ENCODE data around the gene NPC1L1. TPM values are rescaled to one million over a fixed set of nuclear protein-coding genes. Genes with fewer than 3 reads are reported as not detected.

Gene NPC1L1
- total and polyA plus RNA-seq, 2 experiments from 2014 or later, result 20.6 to 25.8 TPM

GRCh38 chr7:44491229-44491628, 49.9 kb downstream of the NPC1L1 start:
- peak overlapping the region; percentile 69 for H3K4me2 ChIP-seq
- no peaks in the 10 kb centered on the region for H3K9me3 ChIP-seq (ENCODE audit: low read depth)
- H2AFZ ChIP-seq, result peak overlapping the region; percentile 79
- DNase-seq (ENCODE audit: low spot score), result no peak
- H3K27me3 ChIP-seq, result no peaks in the 10 kb centered on the region
- H3K9me2 ChIP-seq (replicated peaks; ENCODE audit: insufficient read depth), result no peaks in the 10 kb centered on the region
- peaks cover 10% of the 10 kb centered on the region for H3K4me1 ChIP-seq (ENCODE audit: insufficient read depth)
- H3K79me2 ChIP-seq, result peaks cover 39% of the 10 kb centered on the region
- H3K36me3 ChIP-seq (replicated peaks; ENCODE audit: insufficient read depth, low read depth), result no peaks in the 10 kb centered on the region
- H3K27ac ChIP-seq, result peak overlapping the region; percentile 98
- no peak for TF ChIP-seq EZH2phosphoT487 (IDR thresholded peaks at IDR 0.05; ENCODE audit: low read depth, severe bottlenecking, unreplicated experiment)
- TF ChIP-seq CTCF (IDR thresholded peaks at IDR 0.05; ENCODE audit: poor library complexity), result no peak
- no peak for TF ChIP-seq EZH2 (IDR thresholded peaks at IDR 0.05; ENCODE audit: borderline replicate concordance)
- H4K20me1 ChIP-seq (ENCODE audit: insufficient read depth, poor library complexity, severe bottlenecking), result peaks cover 3% of the 10 kb centered on the region
- WGBS (ENCODE audit: low lambda C conversion rate, missing lambda C conversion rate), result 19% methylated on average over 3 of the region's 3 CpGs
- peak overlapping the region; percentile 86 for H3K4me3 ChIP-seq

GRCh38 chr7:44490351-44491200, 50.6 kb downstream of the NPC1L1 start, which contains the start of gene NUDCD3:
Gene NUDCD3 (minus strand): TSS chr7:44490658. CDS start chr7:44490600, 58 bp downstream.
- Histone ChIP-seq H3K27me3 (no peaks in the 10 kb centered on the region), H3K4me1 (ENCODE audit: insufficient read depth) (peaks cover 10% of the 10 kb centered on the region), H3K79me2 (peaks cover 46% of the 10 kb centered on the region), H4K20me1 (ENCODE audit: insufficient read depth, poor library complexity, severe bottlenecking) (peaks cover 3% of the 10 kb centered on the region), H3K36me3 (replicated peaks; ENCODE audit: insufficient read depth, low read depth) (no peaks in the 10 kb centered on the region), H2AFZ (peak within 1 kb of the TSS; percentile 79), H3K4me3 (peak within 1 kb of the TSS; percentile 86), H3K9me2 (replicated peaks; ENCODE audit: insufficient read depth) (no peaks in the 10 kb centered on the region), H3K27ac (peak within 1 kb of the TSS; percentile 98), H3K9me3 (ENCODE audit: low read depth) (no peaks in the 10 kb centered on the region), H3K4me2 (peak within 1 kb of the TSS; percentile 69)
- peak; percentile 92 for DNase-seq (ENCODE audit: low spot score)
- WGBS (ENCODE audit: low lambda C conversion rate, missing lambda C conversion rate), result 1% methylated on average over 63 of the region's 63 CpGs
- TF ChIP-seq EZH2 (IDR thresholded peaks at IDR 0.05; ENCODE audit: borderline replicate concordance) (no peak), CTCF (IDR thresholded peaks at IDR 0.05; ENCODE audit: poor library complexity) (peak; percentile 15)

GRCh38 chr7:44489955-44490350, 51.2 kb downstream of the NPC1L1 start:
- H3K9me3 ChIP-seq (ENCODE audit: low read depth), result no peaks in the 10 kb centered on the region
- no peaks in the 10 kb centered on the region for H3K36me3 ChIP-seq (replicated peaks; ENCODE audit: insufficient read depth, low read depth)
- DNase-seq (ENCODE audit: low spot score), result peak; percentile 36
- H3K79me2 ChIP-seq, result peaks cover 52% of the 10 kb centered on the region
- H3K27me3 ChIP-seq, result no peaks in the 10 kb centered on the region
- peak overlapping the region; percentile 98 for H3K27ac ChIP-seq
- under 1% methylated on average over 19 of the region's 19 CpGs for WGBS (ENCODE audit: low lambda C conversion rate, missing lambda C conversion rate)
- no peak for TF ChIP-seq CTCF (IDR thresholded peaks at IDR 0.05; ENCODE audit: poor library complexity)
- TF ChIP-seq EZH2phosphoT487 (IDR thresholded peaks at IDR 0.05; ENCODE audit: low read depth, severe bottlenecking, unreplicated experiment), result no peak
- no peak for TF ChIP-seq EZH2 (IDR thresholded peaks at IDR 0.05; ENCODE audit: borderline replicate concordance)
- peaks cover 3% of the 10 kb centered on the region for H4K20me1 ChIP-seq (ENCODE audit: insufficient read depth, poor library complexity, severe bottlenecking)
- peak overlapping the region; percentile 79 for H2AFZ ChIP-seq
- no peaks in the 10 kb centered on the region for H3K9me2 ChIP-seq (replicated peaks; ENCODE audit: insufficient read depth)
- H3K4me2 ChIP-seq, result peak overlapping the region; percentile 69
- peaks cover 10% of the 10 kb centered on the region for H3K4me1 ChIP-seq (ENCODE audit: insufficient read depth)
- peak overlapping the region; percentile 86 for H3K4me3 ChIP-seq

Measured in hepatocyte (in vitro differentiated cells).